NCI-H226 (cell line): ENCODE measurements around the gene RPS26.

ENCODE experiments used
- DNase-seq: peaks from one replicate; pipeline ENCODE4 v3.0.0-alpha.2; 2015

The RPS26 gene

GRCh38 chr12:56078931-56079722, 37.4 kb downstream of the RPS26 start:
- DNase-seq, result peak; percentile 89

GRCh38 chr12:56079723-56080555, 38.2 kb downstream of the RPS26 start, which contains the start of gene ERBB3:
TSS of gene ERBB3 (plus strand) at chr12:56080165. CDS start at chr12:56080301, 136 bp downstream.
- DNase-seq, result peak; percentile 93

- DNase-seq, result peak; percentile 50
Measured at GRCh38 chr12:56080556-56081138, 38.9 kb downstream of the RPS26 start.

- no peak for DNase-seq
Measured at GRCh38 chr12:56081393-56082347, 40.0 kb downstream of the RPS26 start.

- no peak for DNase-seq
Measured at GRCh38 chr12:56082382-56082781, 40.7 kb downstream of the RPS26 start.

GRCh38 chr12:56082967-56083366, 41.2 kb downstream of the RPS26 start:
- DNase-seq, result no peak

GRCh38 chr12:56084958-56085543, 43.3 kb downstream of the RPS26 start:
- no peak for DNase-seq

GRCh38 chr12:56086096-56086495, 44.4 kb downstream of the RPS26 start:
- DNase-seq, result no peak

- DNase-seq, result no peak
Measured at GRCh38 chr12:56086608-56087007, 44.9 kb downstream of the RPS26 start.

GRCh38 chr12:56087220-56087619, 45.5 kb downstream of the RPS26 start:
- DNase-seq, result peak; percentile 49
